Astrocyte (in vitro differentiated cells and primary cell): ENCODE measurements around the gene CCRL2.

Source experiments
- CTCF ChIP-seq: IDR thresholded peaks from 2 replicates; pipeline ENCODE4 v1.5.1; 2011; ENCODE audit warnings: low read depth, mild to moderate bottlenecking, inconsistent platforms, low read length, moderate library complexity; ENCODE audit not compliant: insufficient read depth
- EZH2 ChIP-seq: IDR thresholded peaks from 2 replicates; pipeline ENCODE4 v1.6.1; 2012; ENCODE audit warnings: mild to moderate bottlenecking, low read length, inconsistent platforms; ENCODE audit not compliant: insufficient read depth

DNA sequence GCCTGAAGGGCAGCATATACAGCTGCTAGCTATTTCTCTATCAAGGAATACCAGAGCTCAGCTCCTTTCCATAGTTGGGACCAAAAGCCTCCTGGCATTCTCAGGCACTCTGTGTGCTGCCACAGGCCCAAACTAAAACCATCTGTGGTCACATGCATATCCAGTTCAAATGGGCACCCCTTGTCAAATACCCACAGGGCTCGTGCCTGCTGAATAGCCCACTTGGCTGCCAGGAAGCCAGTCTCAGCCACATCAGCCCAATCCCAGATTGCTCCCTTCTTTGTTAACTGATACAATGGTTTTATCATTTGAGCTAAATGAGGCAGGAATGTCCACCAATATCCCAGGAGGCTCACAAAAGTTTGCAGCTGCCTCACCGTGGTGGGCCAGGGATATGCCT lies 13.9 kb downstream of the CCRL2 start:
- TF ChIP-seq CTCF = no peak
- TF ChIP-seq EZH2 = no peak
